HG02763 (cell line): ENCODE data around the gene PARD3.
"Not testable (repeated sequence)": the region's sequence is repeated elsewhere in the genome, so short reads cannot be mapped to it uniquely, and the experiment has no call there.

Source experiments
- ATAC-seq: cut with Tn5 transposase; IDR thresholded peaks from one replicate; pipeline ENCODE4 v1.9.1; 2021; ENCODE audit warnings: mild to moderate bottlenecking, moderate library complexity; ENCODE audit not compliant: unreplicated experiment

PARD3 gene

GRCh38 chr10:34067741-34068140 lies 747.4 kb downstream of the PARD3 start:
- ATAC-seq: not testable (repeated sequence)

- no peak for ATAC-seq
These were observed 751.5 kb downstream of the PARD3 start for GRCh38 chr10:34063592-34063991.

DNA sequence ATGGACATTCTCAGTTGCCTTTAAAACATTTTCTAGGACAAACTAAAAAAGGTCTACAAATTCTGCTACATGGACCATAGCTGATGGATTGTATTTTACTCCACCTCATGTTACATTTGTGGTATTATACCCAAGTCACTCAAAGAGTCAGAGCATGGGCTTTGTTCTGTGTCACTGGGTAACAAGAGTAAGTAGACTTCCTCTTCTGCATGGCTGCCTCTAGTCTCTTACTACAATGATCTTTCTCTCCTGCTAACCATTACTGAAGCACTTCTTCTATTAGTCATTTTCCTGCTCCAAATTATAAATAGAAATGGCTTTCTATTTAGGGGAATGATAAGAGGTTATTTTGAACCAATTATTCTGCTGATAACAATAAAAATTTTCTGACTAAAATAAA lies 753.3 kb downstream of the PARD3 start:
- no peak for ATAC-seq
